ENCODE measurements around the gene TPP2. TPM values are rescaled to one million over a fixed set of nuclear protein-coding genes. Genes with fewer than 3 reads are reported as not detected.

Gene TPP2
- total RNA-seq, 2 experiments from 2014 or later = 31.1 to 36.3 TPM

- H3K4me3 ChIP-seq (ENCODE audit: low read depth, low read length, poor library complexity, severe bottlenecking) = no peak overlapping the region
- H3K36me3 ChIP-seq (ENCODE audit: insufficient read depth, low read length) = no peaks in the 10 kb centered on the region
- TF ChIP-seq CTCF (conservative IDR thresholded peaks at IDR 0.05; ENCODE audit: low read length) (peak; percentile 81), EZH2phosphoT487 (IDR thresholded peaks at IDR 0.05; ENCODE audit: borderline replicate concordance, low read depth, low read length) (no peak)
- no peak overlapping the region for H3K27ac ChIP-seq (ENCODE audit: low read depth, low read length, poor library complexity, severe bottlenecking)
- H3K9me2 ChIP-seq (ENCODE audit: insufficient read depth, low read length) = no peaks in the 10 kb centered on the region
- ChIA-PET CTCF (ENCODE audit: unreplicated experiment) (no interaction called here), POLR2A (interaction anchor here (0.7 to 1.6 kb wide), 3 partner anchors 17 to 265 kb away, joined by 3 to 4 read pairs (median 3); partner anchors contain the start of gene ERCC5)
- no peaks in the 10 kb centered on the region for H3K79me2 ChIP-seq (ENCODE audit: insufficient read depth, low read depth, low read length)
- DNase-seq (ENCODE audit: low spot score) = peak; percentile 59
- H3K4me1 ChIP-seq (ENCODE audit: insufficient read depth, low read length, poor library complexity, severe bottlenecking) = peaks cover 7% of the 10 kb centered on the region
- H3K9me3 ChIP-seq (ENCODE audit: low read length) = no peaks in the 10 kb centered on the region
- H2AFZ ChIP-seq (ENCODE audit: low read length) = no peak overlapping the region
- no TSS peak for BruUV-seq (replicated peaks)
- H4K20me1 ChIP-seq (ENCODE audit: insufficient read depth, low read length) = no peaks in the 10 kb centered on the region
- H3K4me2 ChIP-seq (ENCODE audit: low read length) = no peak overlapping the region
- intact Hi-C loops (cut with micrococcal nuclease; ENCODE audit: unreplicated experiment) = loop anchor here (1.0 to 2.0 kb wide), 2 partner anchors 144 to 267 kb away; no protein-coding TSS in a partner anchor
Observed at GRCh38 chr13:102580552-102581169, 16.1 kb upstream of the TPP2 start.

GRCh38 chr13:102582256-102582655 is 14.5 kb upstream of the TPP2 start:
- TF ChIP-seq EZH2phosphoT487 (IDR thresholded peaks at IDR 0.05; ENCODE audit: borderline replicate concordance, low read depth, low read length) (no peak), CTCF (conservative IDR thresholded peaks at IDR 0.05; ENCODE audit: low read length) (no peak)
- intact Hi-C loops (cut with micrococcal nuclease; ENCODE audit: unreplicated experiment) = no loop called here
- CTCF ChIA-PET (ENCODE audit: unreplicated experiment) = no interaction called here
- BruUV-seq (replicated peaks) = no TSS peak
- no peak overlapping the region for H3K4me3 ChIP-seq (ENCODE audit: low read depth, low read length, poor library complexity, severe bottlenecking)
- H4K20me1 ChIP-seq (ENCODE audit: insufficient read depth, low read length) = no peaks in the 10 kb centered on the region
- H3K4me1 ChIP-seq (ENCODE audit: insufficient read depth, low read length, poor library complexity, severe bottlenecking) = peaks cover 7% of the 10 kb centered on the region
- no peak overlapping the region for H2AFZ ChIP-seq (ENCODE audit: low read length)
- H3K27ac ChIP-seq (ENCODE audit: low read depth, low read length, poor library complexity, severe bottlenecking) = no peak overlapping the region
- POLR2A ChIA-PET = interaction anchor here (1.6 kb wide), 1 partner anchor 264 kb away, joined by 4 read pairs; the partner anchor contains the start of gene ERCC5
- no peak overlapping the region for H3K4me2 ChIP-seq (ENCODE audit: low read length)
- DNase-seq (ENCODE audit: low spot score) = no peak
- no peaks in the 10 kb centered on the region for H3K9me2 ChIP-seq (ENCODE audit: insufficient read depth, low read length)
- H3K79me2 ChIP-seq (ENCODE audit: insufficient read depth, low read depth, low read length) = no peaks in the 10 kb centered on the region
- H3K36me3 ChIP-seq (ENCODE audit: insufficient read depth, low read length) = no peaks in the 10 kb centered on the region
- H3K9me3 ChIP-seq (ENCODE audit: low read length) = no peaks in the 10 kb centered on the region

GRCh38 chr13:102584434-102584833 is 12.4 kb upstream of the TPP2 start:
- Histone ChIP-seq H2AFZ (ENCODE audit: low read length) (no peak overlapping the region), H3K79me2 (ENCODE audit: insufficient read depth, low read depth, low read length) (no peaks in the 10 kb centered on the region), H3K9me3 (ENCODE audit: low read length) (no peaks in the 10 kb centered on the region), H3K4me3 (ENCODE audit: low read depth, low read length, poor library complexity, severe bottlenecking) (no peak overlapping the region), H4K20me1 (ENCODE audit: insufficient read depth, low read length) (no peaks in the 10 kb centered on the region), H3K9me2 (ENCODE audit: insufficient read depth, low read length) (no peaks in the 10 kb centered on the region), H3K36me3 (ENCODE audit: insufficient read depth, low read length) (no peaks in the 10 kb centered on the region), H3K4me2 (ENCODE audit: low read length) (peak overlapping the region; percentile 12; the same call in 1 of the 2 replicates), H3K27ac (ENCODE audit: low read depth, low read length, poor library complexity, severe bottlenecking) (no peak overlapping the region), H3K4me1 (ENCODE audit: insufficient read depth, low read length, poor library complexity, severe bottlenecking) (peaks cover 7% of the 10 kb centered on the region)
- TF ChIP-seq EZH2phosphoT487 (IDR thresholded peaks at IDR 0.05; ENCODE audit: borderline replicate concordance, low read depth, low read length) (no peak), CTCF (conservative IDR thresholded peaks at IDR 0.05; ENCODE audit: low read length) (no peak)
- ChIA-PET CTCF (ENCODE audit: unreplicated experiment) (no interaction called here), POLR2A (interaction anchor here (0.8 to 1.4 kb wide), 2 partner anchors 92 to 94 kb away, joined by 3 read pairs; no protein-coding TSS in a partner anchor)
- intact Hi-C loops (cut with micrococcal nuclease; ENCODE audit: unreplicated experiment) = no loop called here
- no TSS peak for BruUV-seq (replicated peaks)
- DNase-seq (ENCODE audit: low spot score) = peak; percentile 28
